ENCODE data around the gene LRCH2.

GRCh38 chrX:115068896-115069295 lies 165.0 kb downstream of the LRCH2 start:
- no peak for TF ChIP-seq CTCF (IDR thresholded peaks at IDR 0.05; ENCODE audit: low read depth, low read length)
- no peak for TF ChIP-seq POLR2A (IDR thresholded peaks at IDR 0.05; ENCODE audit: extremely low read depth, insufficient read length)
- TF ChIP-seq MAX (IDR thresholded peaks at IDR 0.05; ENCODE audit: low read depth, low read length), result no peak
- TF ChIP-seq MYC (IDR thresholded peaks at IDR 0.05; ENCODE audit: low read depth, low read length), result no peak
